GM12864 (cell line): ENCODE measurements around the gene ARNT2.

Source experiments
- DNase-seq: peaks from one replicate; pipeline ENCODE4 v3.0.0-alpha.2; 2011; ENCODE audit warnings: low read depth
- H3K4me3 ChIP-seq: 2 replicates; pipeline ENCODE4 v1.5.1; 2011; ENCODE audit warnings: mild to moderate bottlenecking, low read depth, low read length, control low read depth
- CTCF ChIP-seq: IDR thresholded peaks from 2 replicates; pipeline ENCODE4 v1.5.1; 2011; ENCODE audit warnings: low read depth, mild to moderate bottlenecking, moderate library complexity, low read length, control low read depth, inconsistent platforms; ENCODE audit errors: missing control alignments

Gene ARNT2

DNA sequence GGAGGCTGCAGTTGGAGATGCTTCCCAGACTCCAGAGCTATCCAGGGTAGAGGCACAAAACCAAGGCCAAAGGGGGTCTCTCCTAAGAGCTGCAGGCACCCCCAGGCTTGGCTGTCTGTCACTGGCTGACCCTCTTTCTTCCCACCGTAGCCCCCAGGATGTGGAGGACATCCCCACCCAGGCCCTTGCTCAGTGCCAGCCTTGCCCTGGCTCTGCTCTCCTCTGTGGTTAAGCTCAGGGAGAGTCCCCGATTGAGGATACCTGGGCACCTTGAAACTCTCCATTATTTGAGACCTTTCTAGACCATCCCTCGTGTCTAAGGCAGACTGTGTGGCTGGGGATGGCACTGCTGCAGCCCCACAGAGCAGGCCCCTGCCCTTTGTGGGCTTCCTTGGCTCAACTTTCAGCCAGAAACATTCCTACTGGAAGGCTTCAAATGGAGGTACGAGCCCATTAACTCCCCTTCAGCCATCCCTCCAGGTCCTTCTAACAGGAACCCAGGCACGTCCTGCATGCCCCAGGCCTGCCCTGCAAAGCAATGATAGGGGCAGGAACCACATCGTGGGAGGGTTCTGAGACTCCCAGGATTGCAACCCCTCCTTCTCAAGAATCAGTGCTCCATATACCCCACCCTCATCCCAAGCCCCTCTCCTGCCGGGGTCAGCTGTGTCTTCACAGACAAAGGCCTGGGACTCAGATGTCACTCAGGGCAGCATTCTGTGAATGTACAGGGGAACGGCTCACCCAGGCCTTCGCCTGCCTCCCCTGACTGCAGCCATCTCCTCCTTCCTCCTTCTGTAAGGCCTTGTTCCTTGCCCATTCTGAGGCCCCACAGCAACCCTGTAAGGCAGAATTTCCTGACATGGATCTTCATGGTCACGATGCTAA lies 188.0 kb downstream of the ARNT2 start:
- TF ChIP-seq CTCF: no peak
- H3K4me3 ChIP-seq: no peak overlapping the region
- DNase-seq: no peak

- H3K4me3 ChIP-seq: no peak overlapping the region
- no peak for DNase-seq
- TF ChIP-seq CTCF: no peak
Measured at GRCh38 chr15:80593486-80594030, 189.4 kb downstream of the ARNT2 start.

DNA sequence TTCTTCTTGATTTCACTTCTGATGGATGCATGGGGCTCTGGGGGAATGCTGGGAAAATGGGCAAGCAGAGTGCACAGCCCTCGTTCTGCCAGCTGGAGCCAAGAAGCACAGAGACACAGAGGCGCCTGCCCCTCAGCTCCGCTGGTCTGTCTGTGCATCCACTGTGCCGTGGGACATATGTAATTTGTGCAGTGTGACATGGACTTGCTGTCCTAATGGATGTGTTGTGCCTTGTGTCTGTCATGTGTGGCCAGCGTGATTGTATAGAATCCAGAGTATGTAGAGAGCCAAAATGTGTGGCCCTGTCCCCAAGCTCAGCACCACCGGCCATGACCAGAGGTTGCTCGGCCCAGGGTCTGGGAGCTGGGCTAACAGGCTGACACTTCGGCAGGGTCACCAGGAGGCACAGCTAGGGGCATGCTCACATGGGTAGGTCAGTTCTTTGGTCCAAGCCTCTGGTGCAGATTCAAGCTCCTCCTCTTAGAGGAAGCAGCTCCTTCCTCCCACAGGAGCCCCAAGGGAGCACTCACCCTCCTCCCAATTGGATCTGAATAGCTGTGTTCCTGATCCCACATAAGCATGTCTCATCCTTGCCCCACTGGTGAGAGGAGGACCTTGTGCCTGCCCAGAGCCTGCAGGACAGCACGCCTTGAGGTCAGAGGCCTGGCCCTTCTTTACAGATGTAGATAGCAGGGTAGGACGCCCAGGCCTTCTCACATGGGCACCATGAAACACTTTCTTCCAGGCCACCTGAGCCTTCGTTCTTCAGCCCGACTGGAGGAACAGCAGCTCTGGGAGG lies 190.1 kb downstream of the ARNT2 start:
- no peak overlapping the region for H3K4me3 ChIP-seq
- DNase-seq: no peak
- TF ChIP-seq CTCF: no peak

DNA sequence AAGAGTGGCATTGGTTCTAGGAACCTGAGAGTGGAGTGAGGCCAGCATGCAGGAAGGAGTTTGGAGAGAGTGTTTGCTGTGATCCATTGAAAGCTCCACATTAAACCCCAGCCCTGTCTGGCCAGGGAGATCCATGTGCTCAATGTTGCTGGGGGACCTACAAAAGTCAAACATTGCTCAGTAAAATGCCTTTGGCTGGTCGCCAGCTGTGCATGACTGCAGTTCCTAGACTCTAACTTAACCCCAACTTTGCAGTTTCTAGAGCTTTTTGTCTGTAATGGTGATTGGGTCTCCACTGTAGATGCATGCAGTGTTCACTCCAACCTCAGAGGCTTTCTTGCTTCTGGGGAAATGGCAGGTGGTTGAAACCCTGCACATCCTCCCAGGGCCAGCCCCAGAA lies 191.2 kb downstream of the ARNT2 start:
- no peak for DNase-seq
- no peak for TF ChIP-seq CTCF
- H3K4me3 ChIP-seq: no peak overlapping the region

GRCh38 chr15:80596521-80596976 lies 192.4 kb downstream of the ARNT2 start:
- DNase-seq: no peak
- no peak overlapping the region for H3K4me3 ChIP-seq
- no peak for TF ChIP-seq CTCF

DNA sequence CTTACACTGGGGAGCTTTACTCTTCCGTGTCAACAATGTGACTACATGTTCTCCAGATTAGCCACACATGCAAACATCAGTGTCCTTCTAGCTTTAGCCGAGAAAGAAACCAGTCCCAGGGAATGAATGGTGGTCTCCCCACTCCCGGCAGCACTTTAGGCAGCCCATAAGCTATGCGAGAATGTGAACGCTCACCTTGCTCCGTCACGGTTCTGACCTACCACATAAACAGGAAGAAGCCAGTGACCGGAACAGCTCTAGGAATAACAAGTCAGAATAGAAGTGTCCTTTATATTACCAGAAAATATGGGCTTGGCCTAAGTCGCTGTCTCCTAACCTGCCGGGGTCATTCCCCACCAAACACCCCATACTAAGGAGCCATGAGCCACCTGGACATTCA lies 192.9 kb downstream of the ARNT2 start:
- no peak for DNase-seq
- TF ChIP-seq CTCF: no peak
- no peak overlapping the region for H3K4me3 ChIP-seq
